LNCAP (cell line): Measurements from ENCODE around the gene MICAL3.
A peak's percentile ranks its signal among the peaks of the same experiment; 100 is the strongest.

Experiments
- TF ChIP-seq, protein P1 (sequence below): fragments of 450-650 bp; IDR thresholded peaks from 2 replicates; pipeline ENCODE4 v1.5.1; 2017; ENCODE audit warnings: mild to moderate bottlenecking

Gene MICAL3

DNA sequence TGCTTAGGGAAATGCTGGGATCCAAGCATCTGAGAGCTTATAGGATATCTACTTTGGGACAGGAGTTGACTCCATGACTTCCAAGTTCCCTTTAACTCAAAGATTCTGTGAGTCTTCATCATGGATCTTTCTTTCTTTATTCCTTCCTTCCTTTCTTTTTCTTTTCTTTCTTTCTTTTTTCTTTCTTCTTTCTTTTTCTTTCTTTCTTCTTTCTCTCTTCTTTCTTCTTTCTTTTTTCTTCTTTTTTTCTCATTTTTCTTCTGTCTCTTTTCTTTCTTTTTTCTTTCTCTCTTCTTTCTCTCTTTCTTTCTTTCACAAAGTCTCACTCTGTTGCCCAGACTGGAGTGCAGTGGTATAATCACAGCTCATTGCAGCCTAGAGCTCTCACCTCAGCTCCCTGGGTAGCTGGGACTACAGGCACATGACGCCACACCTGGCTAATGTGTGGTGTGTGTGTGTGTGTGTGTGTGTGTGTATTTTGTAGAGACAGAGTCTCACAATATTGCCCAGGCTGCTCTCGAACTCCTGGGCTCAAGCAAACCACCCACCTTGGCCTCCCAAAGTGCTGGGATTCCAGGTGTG lies 5.4 kb upstream of the MICAL3 start:
- TF ChIP-seq, protein P1, sequence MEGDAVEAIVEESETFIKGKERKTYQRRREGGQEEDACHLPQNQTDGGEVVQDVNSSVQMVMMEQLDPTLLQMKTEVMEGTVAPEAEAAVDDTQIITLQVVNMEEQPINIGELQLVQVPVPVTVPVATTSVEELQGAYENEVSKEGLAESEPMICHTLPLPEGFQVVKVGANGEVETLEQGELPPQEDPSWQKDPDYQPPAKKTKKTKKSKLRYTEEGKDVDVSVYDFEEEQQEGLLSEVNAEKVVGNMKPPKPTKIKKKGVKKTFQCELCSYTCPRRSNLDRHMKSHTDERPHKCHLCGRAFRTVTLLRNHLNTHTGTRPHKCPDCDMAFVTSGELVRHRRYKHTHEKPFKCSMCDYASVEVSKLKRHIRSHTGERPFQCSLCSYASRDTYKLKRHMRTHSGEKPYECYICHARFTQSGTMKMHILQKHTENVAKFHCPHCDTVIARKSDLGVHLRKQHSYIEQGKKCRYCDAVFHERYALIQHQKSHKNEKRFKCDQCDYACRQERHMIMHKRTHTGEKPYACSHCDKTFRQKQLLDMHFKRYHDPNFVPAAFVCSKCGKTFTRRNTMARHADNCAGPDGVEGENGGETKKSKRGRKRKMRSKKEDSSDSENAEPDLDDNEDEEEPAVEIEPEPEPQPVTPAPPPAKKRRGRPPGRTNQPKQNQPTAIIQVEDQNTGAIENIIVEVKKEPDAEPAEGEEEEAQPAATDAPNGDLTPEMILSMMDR = no peak

DNA sequence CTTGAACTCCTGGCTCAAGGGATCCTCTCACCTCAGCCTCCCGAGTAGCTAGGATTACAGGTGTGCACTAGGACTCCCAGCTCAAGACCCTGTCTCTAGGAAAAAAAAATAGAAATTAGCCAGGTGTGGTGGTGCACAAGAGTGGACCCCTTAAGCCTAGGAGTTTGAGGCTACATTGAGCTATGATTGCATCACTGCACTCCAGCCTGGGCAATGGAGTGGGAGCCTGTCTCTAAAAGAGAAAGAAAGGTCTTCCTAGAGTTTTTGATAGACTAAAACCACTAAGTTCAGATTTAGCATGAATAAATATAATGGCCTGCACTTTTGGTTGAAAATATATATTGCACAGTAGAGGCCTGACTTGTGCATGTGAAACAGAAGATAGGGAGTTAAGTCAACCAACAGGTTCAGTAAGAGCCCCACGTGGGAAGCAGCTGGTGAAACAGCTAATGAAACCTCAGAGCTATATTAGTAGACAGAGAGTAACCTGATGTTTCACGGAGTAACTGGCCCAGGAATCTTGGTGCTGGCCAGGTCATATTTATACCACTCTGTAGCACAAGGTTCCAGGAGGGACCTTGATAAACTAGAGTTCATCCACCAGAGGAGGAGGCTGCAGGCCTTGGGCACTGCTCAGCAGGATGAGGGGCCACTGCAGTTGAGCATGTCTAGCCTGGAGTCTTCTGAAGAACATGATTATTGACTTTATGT lies 4.6 kb upstream of the MICAL3 start:
- TF ChIP-seq, protein P1 = no peak

DNA sequence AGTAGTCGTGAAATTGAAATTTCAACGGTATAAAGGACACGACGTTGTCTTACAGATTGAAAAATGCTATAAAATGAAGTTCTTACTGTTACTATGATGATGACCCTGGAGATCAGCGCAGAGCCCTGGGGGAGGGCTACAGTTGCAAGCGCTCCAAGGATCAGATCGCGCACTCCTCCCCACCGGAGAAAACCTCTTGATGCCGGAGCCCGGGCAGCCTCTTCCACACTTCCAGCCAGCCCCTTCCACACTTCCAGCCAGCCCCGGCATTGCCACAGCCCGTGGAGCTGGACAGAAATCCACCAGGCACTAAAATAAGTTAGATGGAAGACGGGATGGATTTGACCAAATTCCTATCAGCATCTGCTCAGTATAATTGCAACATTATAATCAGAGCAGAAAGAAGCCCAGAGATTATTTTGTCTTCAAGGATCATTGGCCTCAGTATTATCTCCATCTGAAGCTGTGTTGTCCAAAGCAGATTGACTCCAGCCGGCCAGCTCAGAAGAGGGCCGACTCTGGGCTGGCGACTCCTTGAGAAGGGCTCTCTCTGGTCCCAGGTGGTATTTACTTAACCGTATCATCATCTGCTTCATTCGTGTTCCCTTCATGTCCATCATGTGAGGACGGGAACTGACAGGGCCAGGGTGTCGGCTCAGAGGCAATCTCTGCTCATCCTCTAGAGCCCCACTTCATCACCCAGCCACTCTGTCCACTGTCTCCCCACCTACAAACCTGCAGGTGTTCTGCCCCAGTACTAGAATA lies 777 bp upstream of the MICAL3 start:
- TF ChIP-seq, protein P1 = no peak

DNA sequence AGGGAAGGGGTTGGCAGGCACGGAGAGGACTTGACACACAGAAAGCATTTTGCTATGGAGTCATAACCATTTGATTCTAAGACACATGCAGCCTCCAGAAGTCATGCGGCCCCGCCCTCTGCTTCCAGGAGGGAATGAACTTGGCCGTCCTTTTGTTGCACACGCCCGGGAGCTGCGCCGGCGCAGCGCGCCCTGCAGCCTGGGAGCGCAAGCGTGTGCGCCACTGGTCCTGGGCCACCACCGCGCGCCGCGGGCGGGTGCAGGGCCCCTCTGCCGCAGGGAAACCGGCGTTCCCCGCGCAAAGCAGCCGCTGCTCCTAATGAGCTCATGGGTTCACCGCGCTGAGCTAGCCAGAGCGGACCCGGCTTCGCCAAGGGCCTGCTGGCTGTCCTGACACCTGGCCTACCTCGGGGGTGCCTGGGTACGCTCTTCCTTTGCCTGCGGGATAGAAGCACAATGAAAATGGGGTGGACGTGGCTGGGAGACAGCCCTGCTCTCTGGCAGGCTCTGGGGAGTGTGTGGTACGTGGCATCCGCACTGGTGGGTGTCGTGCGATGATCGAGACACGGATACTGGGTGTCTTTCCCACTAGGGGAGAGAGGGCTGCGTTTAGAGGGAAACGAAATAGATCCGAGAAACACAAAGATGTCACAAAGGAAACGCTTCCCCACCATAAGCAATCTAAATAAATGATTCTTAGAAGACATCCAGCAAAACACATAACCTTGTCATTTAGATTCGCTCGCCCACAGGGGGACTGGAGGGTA lies 669 bp downstream of the MICAL3 start:
- TF ChIP-seq, protein P1 = peak; percentile 8; the same call in 1 of the 2 replicates

DNA sequence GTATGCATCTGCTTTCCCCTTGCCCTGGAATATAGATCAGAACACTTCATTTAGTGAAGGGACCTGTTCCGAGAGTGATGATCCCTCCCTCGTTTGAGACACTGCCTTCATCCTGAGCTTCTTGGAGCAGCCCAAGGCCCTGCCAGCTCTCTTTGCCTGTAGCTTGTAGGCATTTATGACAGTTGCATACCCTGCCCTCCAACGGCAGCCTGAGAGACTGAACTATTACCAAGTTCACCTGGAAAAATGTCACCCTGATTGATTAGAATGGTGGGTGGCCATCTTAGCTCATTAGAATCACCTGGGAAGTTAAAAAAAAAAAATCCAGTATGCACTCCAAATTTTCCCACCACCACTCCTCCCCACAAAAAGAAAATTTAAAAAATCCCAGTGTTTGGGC lies 1.5 kb downstream of the MICAL3 start:
- TF ChIP-seq, protein P1 = no peak

DNA sequence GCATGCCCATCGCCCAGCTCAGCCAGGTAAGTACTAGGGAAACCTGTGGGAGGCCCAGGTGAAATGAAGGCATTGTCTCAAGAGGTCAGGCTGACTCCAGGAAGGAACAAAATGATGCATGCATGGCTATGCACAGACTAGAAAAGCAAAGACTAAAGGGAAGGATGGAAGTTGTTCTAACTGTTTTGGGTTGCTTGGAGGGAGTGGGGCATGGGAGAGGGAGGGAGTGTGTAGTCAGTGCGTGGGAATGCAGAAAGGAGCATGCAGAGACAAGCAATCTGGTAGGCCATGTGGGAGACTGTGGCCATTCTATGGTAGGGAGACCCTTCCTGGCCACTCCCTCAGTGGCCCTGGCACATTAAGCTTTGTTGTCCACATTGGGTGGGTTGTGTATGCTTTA lies 2.9 kb downstream of the MICAL3 start:
- TF ChIP-seq, protein P1 = no peak

GRCh38 chr22:18013947-18014346 lies 10.4 kb downstream of the MICAL3 start:
- TF ChIP-seq, protein P1 = no peak
